ENCODE measurements around the gene RCOR2. TPM values are rescaled to one million over a fixed set of nuclear protein-coding genes. Genes with fewer than 3 reads are reported as not detected.

The RCOR2 gene
- total and polyA plus RNA-seq, 2 of the 4 experiments (the other 2 are of a cell fraction): 0.90 to 2.0 TPM

Small RNAs within 50 kb of the gene (microRNA-seq; reads per million reads assigned to microRNA genes)
- gene RNU6-1306P (ENCODE audit: insufficient read depth, insufficient read length): not detected

Small RNAs within 50 kb of the gene (small RNA-seq; reads per million reads assigned to genes)
- 0 reads per million in 5 experiments for gene RNU6-1306P

Other genes with a start within 250 kb of the RCOR2 start
- 131 and 132 TPM in 2 replicates for gene ATL3, start 245.8 kb downstream of the RCOR2 start, total RNA-seq (2012; rRNA removed)
- gene ATL3, start 245.8 kb downstream of the RCOR2 start, polyA plus RNA-seq (2012; rRNA removed): 16.1 and 19.9 TPM in 2 replicates
- gene RTN3, start 235.7 kb downstream of the RCOR2 start, total RNA-seq (2012; rRNA removed): 31.2 and 42.5 TPM in 2 replicates
- 56.2 and 64.6 TPM in 2 replicates for gene RTN3, start 235.7 kb downstream of the RCOR2 start, polyA plus RNA-seq (2012; rRNA removed)
- gene ZFTA, start 148.4 kb downstream of the RCOR2 start, total RNA-seq (2012; rRNA removed): 5.4 and 7.2 TPM in 2 replicates
- gene ZFTA, start 148.4 kb downstream of the RCOR2 start, polyA plus RNA-seq (2012; rRNA removed): 8.1 and 8.8 TPM in 2 replicates
- gene SPINDOC, start 103.7 kb downstream of the RCOR2 start, total RNA-seq (2012; rRNA removed): 10.0 and 11.9 TPM in 2 replicates
- 29.9 and 39.0 TPM in 2 replicates for gene SPINDOC, start 103.7 kb downstream of the RCOR2 start, polyA plus RNA-seq (2012; rRNA removed)
- gene MARK2, start 78.1 kb downstream of the RCOR2 start, total RNA-seq (2012; rRNA removed): 6.6 and 7.2 TPM in 2 replicates
- gene MARK2, start 78.1 kb downstream of the RCOR2 start, polyA plus RNA-seq (2012; rRNA removed): 17.3 and 19.9 TPM in 2 replicates
- 8.9 and 15.2 TPM in 2 replicates for gene NAA40, start 21.8 kb upstream of the RCOR2 start, total RNA-seq (2012; rRNA removed)
- 23.1 and 24.7 TPM in 2 replicates for gene NAA40, start 21.8 kb upstream of the RCOR2 start, polyA plus RNA-seq (2012; rRNA removed)
- 250 and 315 TPM in 2 replicates for gene COX8A, start 57.5 kb upstream of the RCOR2 start, total RNA-seq (2012; rRNA removed)
- gene COX8A, start 57.5 kb upstream of the RCOR2 start, polyA plus RNA-seq (2012; rRNA removed): 598 and 701 TPM in 2 replicates
- gene OTUB1, start 69.3 kb upstream of the RCOR2 start, total RNA-seq (2012; rRNA removed): 53.6 and 69.0 TPM in 2 replicates
- 168 and 184 TPM in 2 replicates for gene OTUB1, start 69.3 kb upstream of the RCOR2 start, polyA plus RNA-seq (2012; rRNA removed)
- under 0.01 TPM in 2 replicates for gene FLRT1, start 118.8 kb upstream of the RCOR2 start, total RNA-seq (2012; rRNA removed)
- 0.07 TPM in 1 of 2 replicates, not detected in the other for gene FLRT1, start 118.8 kb upstream of the RCOR2 start, polyA plus RNA-seq (2012; rRNA removed)
- gene MACROD1, start 248.9 kb upstream of the RCOR2 start, total RNA-seq (2012; rRNA removed): 2.5 and 4.2 TPM in 2 replicates
- 9.3 and 10.9 TPM in 2 replicates for gene MACROD1, start 248.9 kb upstream of the RCOR2 start, polyA plus RNA-seq (2012; rRNA removed)